ENCODE results near the gene KCNS1. TPM values are rescaled to one million over a fixed set of nuclear protein-coding genes. Genes with fewer than 3 reads are reported as not detected.

Gene KCNS1
- total RNA-seq, 1 experiment from 2014 or later: not detected

- H3K4me3 ChIP-seq (replicated peaks in 1 of 2; ENCODE audit: low read depth in 1 of 2, low read length in 2 of 2): no peak overlapping the region
- H2AFZ ChIP-seq (ENCODE audit: low read depth, low read length, poor library complexity, severe bottlenecking): no peak overlapping the region
- H3K9ac ChIP-seq (ENCODE audit: low read length): no peak overlapping the region
- intact Hi-C loops (cut with micrococcal nuclease): no loop called here
- no peak for TF ChIP-seq SIN3A (IDR thresholded peaks at IDR 0.05; ENCODE audit: low read depth)
- TF ChIP-seq SP1 (IDR thresholded peaks at IDR 0.05; ENCODE audit: low read depth): no peak
- no peak for TF ChIP-seq RAD21 (IDR thresholded peaks at IDR 0.05; ENCODE audit: low read depth)
- no peak for TF ChIP-seq CTCF (IDR thresholded peaks at IDR 0.05 in 2 of 3, conservative IDR thresholded peaks at IDR 0.05 in 1 of 3; ENCODE audit: borderline replicate concordance in 1 of 3, insufficient read depth in 1 of 3, low read depth in 2 of 3, low read length in 2 of 3)
- TF ChIP-seq ZNF274 (IDR thresholded peaks at IDR 0.05; ENCODE audit: low read depth, low read length): no peak
- no peak for TF ChIP-seq TCF7L2 (IDR thresholded peaks at IDR 0.05; ENCODE audit: borderline replicate concordance, extremely low read depth, insufficient read depth, insufficient read length)
- no peak for TF ChIP-seq EGR1 (IDR thresholded peaks at IDR 0.05; ENCODE audit: low read depth)
- TF ChIP-seq CBX3 (IDR thresholded peaks at IDR 0.05; ENCODE audit: low read depth): no peak
- no peak for TF ChIP-seq ATF3 (IDR thresholded peaks at IDR 0.05)
- no peak for TF ChIP-seq ZFX (IDR thresholded peaks at IDR 0.05)
- TF ChIP-seq ELF1 (IDR thresholded peaks at IDR 0.05; ENCODE audit: borderline replicate concordance, low read depth): no peak
- TF ChIP-seq JUND (IDR thresholded peaks at IDR 0.05): no peak
- no peak for TF ChIP-seq YY1 (IDR thresholded peaks at IDR 0.05; ENCODE audit: extremely low read depth, insufficient replicate concordance, low read depth, low read length)
- no peak for TF ChIP-seq CEBPB (IDR thresholded peaks at IDR 0.05; ENCODE audit: low read depth)
- no peaks in the 10 kb centered on the region for H3K36me3 ChIP-seq (ENCODE audit: control insufficient read depth in 1 of 2, insufficient read depth in 2 of 2, low read length in 2 of 2)
- no peaks in the 10 kb centered on the region for H3K9me2 ChIP-seq (ENCODE audit: insufficient read depth)
- H4K20me1 ChIP-seq (ENCODE audit: insufficient read depth): no peaks in the 10 kb centered on the region
- no peaks in the 10 kb centered on the region for H3K4me1 ChIP-seq (ENCODE audit: control insufficient read depth in 1 of 2, insufficient read depth in 2 of 2, low read length in 2 of 2)
- ATAC-seq (no peak), DNase-seq (ENCODE audit: low read depth, low spot score) (no peak)
- CTCF ChIA-PET: interaction anchor here (1.0 to 7.6 kb wide), 6 partner anchors 7 to 86 kb away, joined by 3 to 92 read pairs (median 18); no protein-coding TSS in a partner anchor
- no TSS peak for BruUV-seq (replicated peaks)
- RAD21 ChIA-PET (ENCODE audit: low non-redundant PET in 1 of 2, low total read pairs in 2 of 2, uncharacterized antibody in 2 of 2, unreplicated experiment in 2 of 2): no interaction called here
- no peaks in the 10 kb centered on the region for H3K9me3 ChIP-seq (ENCODE audit: control insufficient read depth in 1 of 2, insufficient read depth in 1 of 2, low read depth in 1 of 2, low read length in 2 of 2)
- no peak overlapping the region for H3K4me2 ChIP-seq (ENCODE audit: low read length)
- POLR2A ChIA-PET: no interaction called here
- H3K27ac ChIP-seq (ENCODE audit: low read depth, low read length): no peak overlapping the region
- no peaks in the 10 kb centered on the region for H3K27me3 ChIP-seq (ENCODE audit: insufficient read depth, low read length)
- no peaks in the 10 kb centered on the region for H3K79me2 ChIP-seq (ENCODE audit: insufficient read depth, low read length)
Observed at GRCh38 chr20:45097485-45098102, 3.3 kb downstream of the KCNS1 start.

All from HCT116 (cell line).